Cardiac fibroblast (primary cell): ENCODE data around the gene KRTAP10-9.

ENCODE experiments used
- DNase-seq, 2 donors: peaks; one replicate each; pipeline versions ENCODE4 v3.0.0 to v3.0.0-alpha.2; 2010; ENCODE audit warnings: low read depth in 2 of 2
- H3K4me3 ChIP-seq, 2 donors: replicated peaks in 1 of 2; 1 replicate in 1 of 2; 2 replicates in 1 of 2; pipeline ENCODE4 v1.5.1; 2011; ENCODE audit warnings: low read depth in 2 of 2, low read length in 2 of 2, mild to moderate bottlenecking in 2 of 2, moderate library complexity in 1 of 2
- CTCF ChIP-seq: IDR thresholded peaks from one replicate; pipeline ENCODE4 v1.5.1; 2011; ENCODE audit warnings: low read depth, mild to moderate bottlenecking, low read length, inconsistent platforms

Gene KRTAP10-9

GRCh38 chr21:44592446-44593311 is 34.2 kb upstream of the KRTAP10-9 start, which contains the start of gene KRTAP10-6:
Gene KRTAP10-6 (minus strand): TSS chr21:44592505. CDS start chr21:44592484, 21 bp downstream.
- no peak within 1 kb of the TSS for H3K4me3 ChIP-seq
- DNase-seq = no peak
- TF ChIP-seq CTCF = no peak

- no peak overlapping the region for H3K4me3 ChIP-seq
- peak in 1 of 2 donors; percentile 5 for DNase-seq
- TF ChIP-seq CTCF = no peak
Measured at GRCh38 chr21:44593598-44594405, 33.1 kb upstream of the KRTAP10-9 start.

- no peak for TF ChIP-seq CTCF
- no peak overlapping the region for H3K4me3 ChIP-seq
- DNase-seq = no peak
Measured at GRCh38 chr21:44594406-44594916, 32.4 kb upstream of the KRTAP10-9 start.

- no peak for DNase-seq
- H3K4me3 ChIP-seq = no peak overlapping the region
- no peak for TF ChIP-seq CTCF
Measured at GRCh38 chr21:44595524-44595923, 31.4 kb upstream of the KRTAP10-9 start.

GRCh38 chr21:44596068-44596725 is 30.7 kb upstream of the KRTAP10-9 start:
- no peak for TF ChIP-seq CTCF

GRCh38 chr21:44598061-44598460 is 28.8 kb upstream of the KRTAP10-9 start:
- no peak overlapping the region for H3K4me3 ChIP-seq
- DNase-seq = no peak
- TF ChIP-seq CTCF = no peak

More at GRCh38 chr21:44596068-44596725, 30.7 kb upstream of the KRTAP10-9 start:
- peak in 1 of 2 donors; percentile 18 for DNase-seq
- H3K4me3 ChIP-seq = no peak overlapping the region
